ENCODE measurements around the gene BTBD9.

DNA sequence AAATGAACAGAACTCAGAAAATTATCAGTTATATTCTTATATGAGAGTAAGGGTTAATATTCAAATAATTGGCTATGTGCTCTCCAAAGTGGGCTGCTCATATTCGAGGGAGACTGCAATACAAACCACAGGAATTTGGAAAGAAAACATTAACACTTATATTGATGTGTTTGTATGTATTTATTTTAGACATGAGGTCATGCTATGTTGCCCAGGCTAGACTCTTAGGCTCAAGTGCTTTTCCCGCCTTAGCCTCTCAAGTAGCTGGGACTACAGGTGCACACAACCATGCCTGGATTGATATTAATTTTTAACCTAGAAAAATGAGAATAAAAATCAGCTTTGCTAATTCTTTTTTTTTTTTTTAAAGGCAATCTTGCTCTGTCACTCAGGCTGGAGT lies 35.0 kb downstream of the BTBD9 start:
- TF ChIP-seq GLIS3 (CRISPR knock-in tag; IDR thresholded peaks at IDR 0.05) (no peak), ZNF70 (CRISPR knock-in tag; IDR thresholded peaks at IDR 0.05) (no peak), CSDC2 (CRISPR knock-in tag; IDR thresholded peaks at IDR 0.05) (no peak), RARB (CRISPR knock-in tag; IDR thresholded peaks at IDR 0.05) (no peak), ZNF8 (CRISPR knock-in tag; IDR thresholded peaks at IDR 0.05) (no peak)
- TF ChIP-seq, protein P1, sequence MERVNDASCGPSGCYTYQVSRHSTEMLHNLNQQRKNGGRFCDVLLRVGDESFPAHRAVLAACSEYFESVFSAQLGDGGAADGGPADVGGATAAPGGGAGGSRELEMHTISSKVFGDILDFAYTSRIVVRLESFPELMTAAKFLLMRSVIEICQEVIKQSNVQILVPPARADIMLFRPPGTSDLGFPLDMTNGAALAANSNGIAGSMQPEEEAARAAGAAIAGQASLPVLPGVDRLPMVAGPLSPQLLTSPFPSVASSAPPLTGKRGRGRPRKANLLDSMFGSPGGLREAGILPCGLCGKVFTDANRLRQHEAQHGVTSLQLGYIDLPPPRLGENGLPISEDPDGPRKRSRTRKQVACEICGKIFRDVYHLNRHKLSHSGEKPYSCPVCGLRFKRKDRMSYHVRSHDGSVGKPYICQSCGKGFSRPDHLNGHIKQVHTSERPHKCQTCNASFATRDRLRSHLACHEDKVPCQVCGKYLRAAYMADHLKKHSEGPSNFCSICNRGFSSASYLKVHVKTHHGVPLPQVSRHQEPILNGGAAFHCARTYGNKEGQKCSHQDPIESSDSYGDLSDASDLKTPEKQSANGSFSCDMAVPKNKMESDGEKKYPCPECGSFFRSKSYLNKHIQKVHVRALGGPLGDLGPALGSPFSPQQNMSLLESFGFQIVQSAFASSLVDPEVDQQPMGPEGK (CRISPR knock-in tag; IDR thresholded peaks at IDR 0.05; ENCODE audit: borderline replicate concordance) = no peak
- TF ChIP-seq, protein P2, sequence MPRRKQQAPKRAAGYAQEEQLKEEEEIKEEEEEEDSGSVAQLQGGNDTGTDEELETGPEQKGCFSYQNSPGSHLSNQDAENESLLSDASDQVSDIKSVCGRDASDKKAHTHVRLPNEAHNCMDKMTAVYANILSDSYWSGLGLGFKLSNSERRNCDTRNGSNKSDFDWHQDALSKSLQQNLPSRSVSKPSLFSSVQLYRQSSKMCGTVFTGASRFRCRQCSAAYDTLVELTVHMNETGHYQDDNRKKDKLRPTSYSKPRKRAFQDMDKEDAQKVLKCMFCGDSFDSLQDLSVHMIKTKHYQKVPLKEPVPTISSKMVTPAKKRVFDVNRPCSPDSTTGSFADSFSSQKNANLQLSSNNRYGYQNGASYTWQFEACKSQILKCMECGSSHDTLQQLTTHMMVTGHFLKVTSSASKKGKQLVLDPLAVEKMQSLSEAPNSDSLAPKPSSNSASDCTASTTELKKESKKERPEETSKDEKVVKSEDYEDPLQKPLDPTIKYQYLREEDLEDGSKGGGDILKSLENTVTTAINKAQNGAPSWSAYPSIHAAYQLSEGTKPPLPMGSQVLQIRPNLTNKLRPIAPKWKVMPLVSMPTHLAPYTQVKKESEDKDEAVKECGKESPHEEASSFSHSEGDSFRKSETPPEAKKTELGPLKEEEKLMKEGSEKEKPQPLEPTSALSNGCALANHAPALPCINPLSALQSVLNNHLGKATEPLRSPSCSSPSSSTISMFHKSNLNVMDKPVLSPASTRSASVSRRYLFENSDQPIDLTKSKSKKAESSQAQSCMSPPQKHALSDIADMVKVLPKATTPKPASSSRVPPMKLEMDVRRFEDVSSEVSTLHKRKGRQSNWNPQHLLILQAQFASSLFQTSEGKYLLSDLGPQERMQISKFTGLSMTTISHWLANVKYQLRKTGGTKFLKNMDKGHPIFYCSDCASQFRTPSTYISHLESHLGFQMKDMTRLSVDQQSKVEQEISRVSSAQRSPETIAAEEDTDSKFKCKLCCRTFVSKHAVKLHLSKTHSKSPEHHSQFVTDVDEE (CRISPR knock-in tag; IDR thresholded peaks at IDR 0.05) = no peak
